ENCODE data around the gene TTLL13. TPM values are rescaled to one million over a fixed set of nuclear protein-coding genes. Genes with fewer than 3 reads are reported as not detected.

The TTLL13 gene, protein sequence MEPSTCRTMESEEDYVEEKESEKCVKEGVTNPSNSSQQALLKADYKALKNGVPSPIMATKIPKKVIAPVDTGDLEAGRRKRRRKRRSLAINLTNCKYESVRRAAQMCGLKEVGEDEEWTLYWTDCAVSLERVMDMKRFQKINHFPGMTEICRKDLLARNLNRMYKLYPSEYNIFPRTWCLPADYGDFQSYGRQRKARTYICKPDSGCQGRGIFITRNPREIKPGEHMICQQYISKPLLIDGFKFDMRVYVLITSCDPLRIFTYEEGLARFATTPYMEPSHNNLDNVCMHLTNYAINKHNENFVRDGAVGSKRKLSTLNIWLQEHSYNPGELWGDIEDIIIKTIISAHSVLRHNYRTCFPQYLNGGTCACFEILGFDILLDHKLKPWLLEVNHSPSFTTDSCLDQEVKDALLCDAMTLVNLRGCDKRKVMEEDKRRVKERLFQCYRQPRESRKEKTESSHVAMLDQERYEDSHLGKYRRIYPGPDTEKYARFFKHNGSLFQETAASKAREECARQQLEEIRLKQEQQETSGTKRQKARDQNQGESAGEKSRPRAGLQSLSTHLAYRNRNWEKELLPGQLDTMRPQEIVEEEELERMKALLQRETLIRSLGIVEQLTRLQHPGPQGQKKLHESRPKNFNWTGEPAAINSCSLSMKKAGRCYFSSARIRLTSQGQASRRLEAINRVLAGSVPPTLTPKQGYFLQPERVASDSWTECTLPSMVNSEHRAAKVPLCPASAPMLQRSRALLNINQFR
- total RNA-seq, result 0.20 TPM in 1 of 2 replicates, not detected in the other

DNA sequence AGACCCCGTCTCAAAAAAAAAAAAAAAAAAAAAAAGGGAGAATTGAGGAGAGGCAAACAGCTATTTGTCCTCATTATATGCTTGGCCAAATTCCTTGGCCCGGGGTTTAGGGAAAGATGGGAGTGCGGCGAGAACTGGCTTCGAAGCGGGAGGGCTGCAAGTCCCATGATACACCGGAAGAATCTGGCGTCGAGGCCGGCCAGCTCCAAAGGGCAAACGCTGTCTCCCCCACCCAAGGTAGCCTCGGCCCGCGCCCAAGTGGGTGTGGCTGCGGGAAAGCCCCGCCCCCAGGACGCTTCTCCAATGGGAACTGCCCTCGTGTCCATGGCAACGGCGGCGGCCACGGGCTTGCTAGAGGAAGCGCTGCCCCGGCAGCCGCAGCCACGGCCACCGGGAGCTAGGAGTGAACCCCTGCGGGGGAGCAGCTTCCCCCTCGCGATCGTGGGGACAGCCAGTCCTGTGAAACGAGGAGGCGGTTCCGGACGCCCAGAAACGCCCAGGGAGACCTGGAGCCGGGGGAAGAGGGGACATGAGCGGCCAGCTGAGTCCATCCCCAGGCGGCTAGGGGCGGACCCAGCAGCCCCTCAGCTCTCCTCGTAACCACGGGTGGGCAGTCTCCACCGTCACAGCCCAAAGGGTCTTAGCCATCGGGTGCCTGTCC is at the start of gene TTLL13:
Gene TTLL13, plus strand, starts transcription at position 354 of the 661 bp plus-strand sequence. CDS start 1,075 bp downstream, outside the sequence.

DNA sequence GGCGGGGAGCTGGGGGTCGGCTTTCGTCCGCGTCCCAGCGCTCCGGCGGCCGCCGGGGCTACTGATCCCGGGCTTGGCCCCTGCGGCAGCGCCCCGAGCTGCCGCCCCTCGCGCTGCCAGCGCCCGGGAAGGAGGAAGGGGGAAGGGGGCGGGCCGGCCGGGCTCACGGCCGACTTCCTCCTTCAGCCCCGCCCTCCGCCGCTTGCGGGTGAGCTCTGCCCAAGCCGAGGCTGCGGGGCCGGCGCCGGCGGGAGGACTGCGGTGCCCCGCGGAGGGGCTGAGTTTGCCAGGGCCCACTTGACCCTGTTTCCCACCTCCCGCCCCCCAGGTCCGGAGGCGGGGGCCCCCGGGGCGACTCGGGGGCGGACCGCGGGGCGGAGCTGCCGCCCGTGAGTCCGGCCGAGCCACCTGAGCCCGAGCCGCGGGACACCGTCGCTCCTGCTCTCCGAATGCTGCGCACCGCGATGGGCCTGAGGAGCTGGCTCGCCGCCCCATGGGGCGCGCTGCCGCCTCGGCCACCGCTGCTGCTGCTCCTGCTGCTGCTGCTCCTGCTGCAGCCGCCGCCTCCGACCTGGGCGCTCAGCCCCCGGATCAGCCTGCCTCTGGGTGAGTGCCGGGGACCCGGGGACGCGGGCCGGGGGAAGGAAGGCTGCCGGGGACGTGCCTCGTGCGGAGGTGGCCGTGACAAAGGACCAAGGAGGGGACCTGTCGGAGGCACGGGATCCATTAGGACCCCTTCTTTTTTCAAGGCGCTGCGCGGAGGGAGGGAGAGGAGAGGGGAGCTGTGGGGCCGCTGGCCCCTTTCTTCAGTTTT is 48.0 kb upstream of the TTLL13 start, which contains the start of gene SEMA4B:
Gene SEMA4B, plus strand, starts transcription at position 201 of the 814 bp plus-strand sequence. Its CDS starts 249 bp downstream, at position 450.

DNA sequence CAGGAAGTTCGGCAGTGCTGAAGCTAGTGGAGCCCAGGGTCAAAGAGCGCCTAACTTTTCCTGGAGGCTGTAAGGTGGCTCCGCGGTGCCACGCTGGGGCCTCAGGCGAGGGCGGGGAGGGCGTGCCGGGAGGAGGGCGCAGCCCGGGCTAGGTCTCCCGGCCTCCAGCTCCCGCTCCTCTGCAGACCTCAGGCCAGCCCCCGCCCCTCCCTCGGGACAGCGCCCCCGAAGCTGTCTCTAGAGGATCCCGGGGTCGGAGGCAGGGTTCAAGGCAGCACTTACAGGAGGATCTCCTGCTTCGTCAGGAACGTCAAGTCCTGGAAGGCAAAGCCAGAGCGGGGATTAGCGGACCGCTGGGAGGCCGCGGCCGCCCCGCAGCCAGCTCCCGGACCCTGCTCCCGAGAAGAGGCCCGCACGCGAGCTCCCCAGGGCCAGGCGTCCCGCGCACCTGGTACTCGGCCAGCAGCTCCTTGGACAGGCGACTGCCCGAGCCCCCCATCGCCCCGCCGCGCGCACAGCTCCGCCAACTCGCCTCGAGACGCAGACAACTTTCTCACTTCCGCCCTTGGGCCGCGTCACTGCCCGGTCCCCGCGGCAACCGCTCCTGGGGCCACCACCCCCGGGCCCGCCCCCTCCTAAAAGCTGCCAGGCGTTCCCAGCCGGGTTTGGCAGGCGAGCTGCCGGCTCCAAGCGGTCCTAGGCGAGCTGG is 15.8 kb upstream of the TTLL13 start, which contains the start of gene CIB1:
Gene CIB1, minus strand, starts transcription at position 555 of the 709 bp plus-strand sequence. Its CDS starts 56 bp downstream, at position 499.

DNA sequence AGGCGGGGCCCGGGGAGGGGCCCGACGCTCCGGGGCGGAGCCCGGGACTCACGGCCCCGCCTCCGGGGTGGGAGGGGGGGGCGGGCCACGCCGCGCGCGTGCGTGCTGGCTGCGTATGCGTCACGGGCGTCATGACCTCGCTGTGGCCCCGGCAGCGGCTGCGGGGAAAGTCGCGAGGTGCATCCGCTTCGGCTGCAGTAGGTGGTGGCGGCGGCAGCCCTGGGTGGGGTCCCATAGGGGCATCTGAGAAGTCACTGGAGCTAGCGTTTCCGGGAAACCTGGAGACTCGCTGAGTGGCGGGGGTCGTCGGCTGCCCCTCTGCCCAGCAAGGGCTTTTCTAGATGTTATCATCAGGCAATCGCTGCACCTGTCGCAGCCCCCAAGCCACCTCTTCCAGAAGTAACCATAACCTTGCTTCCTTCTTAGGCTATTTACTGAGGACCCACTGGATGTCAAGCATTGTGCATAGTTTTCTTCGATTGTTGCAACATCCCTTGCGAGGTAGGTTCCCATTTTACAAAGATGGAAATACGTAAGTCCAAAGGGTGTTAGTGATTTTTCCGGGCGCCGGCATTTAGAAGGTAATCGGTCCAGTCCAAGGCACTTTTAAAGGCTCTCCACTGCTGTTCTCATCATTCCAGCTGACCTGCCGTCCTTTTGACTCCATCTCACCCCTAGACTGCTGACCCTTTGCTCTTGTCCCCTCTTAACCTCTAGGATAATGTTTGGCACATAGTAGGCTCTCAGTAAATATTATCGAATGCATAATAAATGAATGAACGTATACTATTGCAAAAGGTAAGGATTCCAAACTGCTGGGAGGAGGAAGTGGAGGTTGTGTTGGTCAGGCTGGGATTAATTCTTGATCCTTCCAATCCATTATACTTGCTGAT is 15.0 kb upstream of the TTLL13 start, which contains the start of gene GDPGP1:
Gene GDPGP1, plus strand, starts transcription at position 114 of the 893 bp plus-strand sequence. CDS start 6,700 bp downstream, outside the sequence.

DNA sequence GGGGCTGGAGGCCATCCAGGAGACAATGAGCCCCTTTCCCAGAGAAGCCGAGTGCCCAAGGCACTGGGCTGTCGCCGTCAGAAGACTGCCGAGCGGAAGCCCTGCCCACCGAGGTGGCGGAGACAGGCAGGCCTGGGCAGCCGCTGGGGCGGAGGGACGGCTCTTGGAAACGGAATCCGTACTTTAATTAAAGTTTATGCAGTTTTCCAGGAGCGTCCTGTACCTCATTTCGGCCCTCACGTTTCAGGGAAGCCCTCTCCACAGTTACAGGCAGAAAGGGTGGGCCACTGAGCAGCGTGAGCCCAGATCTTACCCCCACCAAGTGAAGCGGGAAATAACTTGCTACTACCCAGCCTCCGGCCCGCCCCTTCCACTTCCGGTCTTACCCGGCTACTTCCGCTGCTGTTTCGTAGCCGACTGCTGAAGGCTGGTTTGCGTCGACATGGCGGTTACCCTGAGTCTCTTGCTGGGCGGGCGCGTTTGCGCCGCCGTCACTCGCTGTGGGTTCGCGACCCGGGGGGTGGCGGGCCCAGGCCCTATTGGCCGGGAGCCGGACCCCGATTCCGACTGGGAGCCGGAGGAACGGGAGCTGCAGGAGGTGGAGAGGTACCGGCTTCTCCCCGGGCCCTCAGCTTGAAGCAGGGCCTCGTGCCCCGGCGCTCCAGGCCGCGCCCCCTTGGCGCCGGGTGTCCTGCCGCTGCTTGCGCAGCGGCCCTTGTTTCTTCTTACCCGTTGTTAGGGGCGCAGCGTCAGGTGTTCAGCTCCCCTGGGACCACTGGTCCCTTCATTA is 16.1 kb downstream of the TTLL13 start, which contains the start of gene NGRN:
Gene NGRN, plus strand, starts transcription at position 402 of the 790 bp plus-strand sequence. Its CDS starts 41 bp downstream, at position 443.

Other genes starting within 250 kb of the TTLL13 start
- 8.6 and 9.7 TPM in 2 replicates for gene ZNF710, start 248.2 kb upstream of the TTLL13 start, total RNA-seq
- 83.7 and 91.2 TPM in 2 replicates for gene IDH2, start 147.1 kb upstream of the TTLL13 start, total RNA-seq
- 7.1 and 10.5 TPM in 2 replicates for gene SEMA4B, start 48.2 kb upstream of the TTLL13 start, total RNA-seq
- 34.0 and 34.8 TPM in 2 replicates for gene CIB1, start 15.6 kb upstream of the TTLL13 start, total RNA-seq
- gene GDPGP1, start 15.3 kb upstream of the TTLL13 start, total RNA-seq, result 12.4 and 15.8 TPM in 2 replicates
- 64.3 and 73.8 TPM in 2 replicates for gene NGRN, start 16.1 kb downstream of the TTLL13 start, total RNA-seq
- gene ZNF774, start 102.7 kb downstream of the TTLL13 start, total RNA-seq, result 0.69 and 0.87 TPM in 2 replicates
- 245 and 248 TPM in 2 replicates for gene IQGAP1, start 138.7 kb downstream of the TTLL13 start, total RNA-seq